HG03196 (cell line): ENCODE measurements around the gene ASPN.

Experiments
- ATAC-seq: cut with Tn5 transposase; IDR thresholded peaks from one replicate; pipeline ENCODE4 v1.9.1; 2021; ENCODE audit not compliant: unreplicated experiment

The ASPN gene

GRCh38 chr9:92506184-92506857 lies 24.0 kb upstream of the ASPN start:
- ATAC-seq, result no peak

DNA sequence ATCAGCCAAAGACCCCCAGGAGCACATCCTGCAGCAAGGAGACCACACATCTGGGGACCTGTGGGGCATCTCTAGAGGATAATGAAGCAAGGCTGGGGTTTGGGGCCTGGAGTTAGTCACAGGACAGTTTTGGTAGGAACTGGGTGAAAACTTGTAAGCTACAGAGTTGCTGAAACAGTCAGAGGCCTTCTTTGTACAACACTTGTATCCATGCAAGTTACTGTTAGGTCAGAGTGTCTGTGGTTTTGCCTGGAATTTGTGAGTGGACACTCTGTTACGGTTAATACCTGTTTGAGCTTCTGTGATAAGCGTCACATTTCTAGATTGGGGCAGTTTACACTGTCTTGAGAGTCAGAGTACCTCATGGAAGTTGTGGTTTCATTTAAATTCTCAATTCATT lies 22.6 kb upstream of the ASPN start:
- no peak for ATAC-seq

DNA sequence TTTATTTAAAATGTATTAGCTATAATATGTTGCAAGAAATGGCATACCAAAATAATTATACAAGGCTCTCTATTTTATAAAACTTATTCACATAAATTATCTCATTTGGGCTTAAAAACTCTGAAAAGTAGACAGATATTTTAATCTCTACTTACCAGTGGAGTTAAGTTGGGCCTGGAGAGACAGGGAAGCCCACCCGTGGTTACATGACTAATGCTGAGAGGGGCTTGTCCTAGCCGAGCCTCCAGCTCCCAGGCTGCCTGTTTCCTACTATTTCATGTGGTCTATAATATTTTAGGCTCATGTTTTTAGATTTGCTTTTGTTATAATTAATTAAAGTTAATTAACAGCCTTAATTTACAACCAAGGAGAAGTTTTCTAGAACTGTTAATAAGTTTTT lies 20.9 kb upstream of the ASPN start:
- no peak for ATAC-seq

- no peak for ATAC-seq
Measured at GRCh38 chr9:92501671-92502393, 19.5 kb upstream of the ASPN start.

DNA sequence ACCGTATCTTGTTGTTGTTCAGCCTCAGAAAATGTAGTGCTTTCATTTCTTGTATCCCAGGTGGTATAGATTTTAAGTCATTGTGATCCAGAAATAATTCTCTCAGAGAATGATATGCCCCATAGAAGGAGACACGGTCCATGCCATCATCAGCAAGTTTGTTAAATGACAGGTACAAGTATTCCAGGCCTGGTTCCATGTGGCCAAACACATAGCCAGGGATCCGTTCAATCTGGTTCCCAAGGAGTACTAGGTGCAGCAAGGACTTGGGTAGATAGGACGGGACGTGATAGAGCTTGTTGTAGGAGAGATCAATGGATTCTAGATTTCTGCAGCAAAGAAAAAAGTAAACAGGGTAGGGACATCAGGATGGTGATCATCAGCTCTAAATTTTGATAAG lies 18.4 kb upstream of the ASPN start:
- ATAC-seq, result no peak

- no peak for ATAC-seq
Measured at GRCh38 chr9:92499701-92500100, 17.4 kb upstream of the ASPN start.

DNA sequence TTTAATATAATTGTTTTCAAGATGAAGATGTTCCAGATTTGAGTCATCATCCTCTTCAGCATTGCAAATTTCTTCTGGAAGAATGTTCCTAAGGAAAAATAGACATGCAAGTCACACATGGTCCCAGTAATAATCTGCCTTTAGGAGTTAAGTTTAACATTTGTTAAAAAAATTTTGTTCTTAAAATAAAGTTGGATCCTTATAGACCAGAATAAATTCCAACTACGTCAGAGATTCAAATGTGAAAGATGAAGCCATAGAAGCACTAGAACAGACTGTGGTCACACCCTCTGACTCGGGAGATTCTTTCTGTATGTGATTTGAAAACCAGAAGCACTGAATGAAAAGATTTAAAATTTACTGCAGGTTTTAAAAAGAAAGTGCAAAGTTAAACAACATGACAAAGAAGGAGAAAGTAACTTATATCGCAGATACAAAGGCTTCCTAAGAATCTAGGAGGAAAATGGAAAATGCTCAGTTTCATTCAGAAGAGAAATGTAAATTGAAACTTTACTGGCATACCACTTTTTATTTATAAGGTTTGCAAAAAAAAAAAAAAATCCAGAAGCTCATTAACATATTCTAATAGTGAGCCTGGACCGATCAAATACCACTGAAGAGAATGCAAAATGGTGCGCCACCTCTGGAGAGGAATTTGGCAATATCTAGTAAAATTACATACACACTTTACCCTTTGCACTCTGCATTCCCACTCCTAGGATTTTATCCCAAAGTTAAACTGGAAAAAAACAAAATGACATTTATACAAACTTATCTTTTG lies 14.3 kb upstream of the ASPN start:
- no peak for ATAC-seq

DNA sequence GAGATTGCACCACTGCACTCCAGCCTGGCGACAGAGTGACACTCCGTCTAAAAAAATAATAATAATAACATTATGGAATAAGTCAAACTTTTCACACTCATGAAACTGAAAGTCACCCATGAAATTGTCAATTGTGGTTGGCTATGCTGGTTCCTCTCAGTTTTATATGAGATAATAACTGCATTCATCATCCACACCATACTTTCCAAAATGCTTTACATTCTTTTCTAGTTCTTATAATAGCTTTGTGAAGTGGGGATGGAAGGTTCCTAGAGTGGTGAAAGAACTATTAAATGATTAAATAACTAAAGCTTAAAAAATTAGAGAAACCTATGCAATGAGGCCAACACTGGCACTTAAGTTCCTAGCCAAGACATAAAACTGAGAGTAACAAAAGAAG lies 12.6 kb upstream of the ASPN start:
- no peak for ATAC-seq

GRCh38 chr9:92493749-92494387 lies 11.6 kb upstream of the ASPN start:
- no peak for ATAC-seq

GRCh38 chr9:92492781-92493401 lies 10.6 kb upstream of the ASPN start:
- no peak for ATAC-seq

DNA sequence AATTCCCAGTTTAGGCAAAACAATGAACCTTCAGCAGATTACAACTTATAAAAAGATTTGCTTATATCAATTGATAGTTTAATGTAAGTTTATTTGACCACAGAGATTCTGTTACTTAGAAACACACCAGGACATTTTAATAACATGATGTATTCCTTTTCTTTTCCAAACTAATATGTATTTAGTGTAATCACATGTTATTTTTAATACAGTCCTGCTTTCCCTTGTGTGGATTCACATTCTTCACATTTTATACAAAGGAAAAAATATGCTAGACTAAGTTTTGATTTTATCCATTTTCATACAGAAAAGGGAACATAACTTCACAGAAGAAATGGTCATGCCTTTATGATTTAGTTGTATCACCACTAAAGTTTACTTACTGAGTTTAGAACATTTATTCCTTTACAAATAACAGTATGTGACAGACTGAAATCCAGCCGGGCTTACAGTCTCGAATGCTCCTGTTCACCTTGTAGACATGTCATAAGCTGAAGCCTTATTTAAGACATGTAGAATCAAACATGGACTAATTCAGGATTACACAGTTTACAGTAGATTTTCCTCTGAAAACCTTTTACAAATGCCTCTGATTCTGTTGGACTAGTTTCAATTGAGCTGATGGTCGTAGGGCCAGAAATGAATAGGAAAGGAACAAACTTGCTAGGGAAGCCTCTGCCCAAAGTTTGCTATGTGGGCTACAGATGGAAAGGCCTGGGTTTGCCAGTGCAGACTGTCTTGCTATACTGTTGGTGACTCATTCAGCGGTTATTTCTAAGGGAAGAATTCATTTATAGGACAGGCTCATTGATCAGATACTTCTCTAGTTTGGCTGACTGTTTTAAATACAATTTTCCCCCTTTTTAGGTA lies 6.6 kb upstream of the ASPN start:
- ATAC-seq, result no peak

GRCh38 chr9:92486371-92486770 lies 4.1 kb upstream of the ASPN start:
- ATAC-seq, result no peak

- no peak for ATAC-seq
Measured at GRCh38 chr9:92484563-92484962, 2.3 kb upstream of the ASPN start.

DNA sequence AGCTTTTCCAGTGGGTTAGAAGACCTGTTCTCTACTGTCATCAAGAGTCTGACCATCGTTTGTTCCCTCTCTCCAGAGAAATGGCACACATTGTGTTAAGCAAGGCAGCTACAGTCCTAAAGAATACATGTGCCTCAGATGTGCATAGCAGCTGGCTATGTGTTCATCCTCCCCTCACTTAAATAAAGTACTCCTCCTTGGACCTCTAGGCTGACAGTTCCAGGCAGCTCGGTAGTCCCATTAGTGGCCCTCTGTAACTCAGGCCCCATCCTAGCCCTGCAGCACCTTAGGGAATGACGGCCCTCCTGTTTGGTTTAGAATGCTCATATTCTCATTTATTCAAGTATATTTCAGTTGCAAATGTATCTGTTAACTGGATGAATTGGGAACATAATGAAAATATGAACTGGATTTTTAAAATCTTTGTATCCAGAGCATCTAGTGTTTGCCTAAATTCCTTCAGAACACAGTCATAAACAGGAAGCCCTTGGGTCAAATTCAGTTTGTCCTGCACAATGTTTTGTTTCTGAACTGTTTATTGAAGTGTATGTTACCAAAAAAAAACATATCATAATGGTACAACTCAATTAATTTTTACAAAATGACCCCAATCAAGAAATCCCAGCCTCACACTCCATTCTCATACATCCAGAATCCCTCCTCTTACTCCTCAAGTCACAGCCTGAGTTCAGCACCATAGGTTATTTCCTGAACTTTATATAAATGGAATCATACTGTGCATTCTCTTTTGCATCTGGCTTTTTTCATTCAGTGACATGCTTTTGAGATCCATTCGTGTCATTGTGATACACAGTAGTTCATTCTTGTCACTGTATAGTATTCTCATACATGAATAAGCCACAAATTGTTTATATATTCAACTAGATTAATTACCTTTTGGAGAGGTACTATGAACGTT lies 1.6 kb upstream of the ASPN start:
- ATAC-seq, result no peak

GRCh38 chr9:92482805-92483204 lies 499 bp upstream of the ASPN start:
- no peak for ATAC-seq

GRCh38 chr9:92480986-92481633 lies 1.2 kb downstream of the ASPN start:
- no peak for ATAC-seq

DNA sequence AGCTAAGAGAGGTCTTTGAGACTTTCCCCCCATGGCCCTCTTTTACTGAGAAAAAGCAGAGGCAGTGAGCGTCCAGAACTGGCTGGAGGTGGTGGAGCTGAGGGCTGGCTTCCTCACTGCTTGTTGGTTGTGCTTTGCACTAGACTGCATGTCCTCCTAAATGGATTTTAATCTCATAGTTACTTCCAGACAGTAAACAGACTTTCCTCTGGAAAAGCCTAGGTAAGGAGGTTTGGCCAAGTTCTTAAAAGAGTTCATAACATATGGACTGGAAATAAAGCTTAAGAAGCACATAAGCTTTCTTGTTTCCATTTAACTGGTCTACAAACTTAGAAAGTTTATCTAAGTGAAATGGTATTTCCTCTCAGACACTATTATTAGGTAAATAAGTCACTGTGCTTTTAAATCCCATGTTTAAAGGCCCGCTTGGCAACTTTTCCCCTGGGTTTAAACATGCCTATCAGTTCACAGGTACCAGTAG lies 2.0 kb downstream of the ASPN start:
- no peak for ATAC-seq

DNA sequence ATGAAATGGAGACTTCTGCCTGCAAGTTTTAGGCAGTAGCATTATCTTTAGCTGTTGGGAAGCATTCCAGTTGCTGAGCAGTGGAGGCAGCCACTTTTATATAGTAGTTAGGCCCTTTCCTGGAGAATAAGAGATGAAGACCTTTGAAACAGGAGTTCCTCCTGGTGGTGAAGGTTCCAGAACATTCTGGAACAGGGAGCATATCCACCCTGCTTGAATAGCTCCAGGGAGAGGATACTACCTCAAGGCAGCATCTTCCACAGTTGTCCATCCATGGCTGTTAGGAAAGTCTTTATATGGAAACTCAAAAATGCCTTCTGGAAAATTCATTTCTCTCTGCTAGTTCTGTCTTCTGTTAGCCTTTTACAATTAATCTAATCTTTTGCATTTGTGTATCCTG lies 3.0 kb downstream of the ASPN start:
- no peak for ATAC-seq
